Measurements from ENCODE around the gene TVP23C.

- no peak for TF ChIP-seq CTCF (IDR thresholded peaks at IDR 0.05 in 2 of 3, conservative IDR thresholded peaks at IDR 0.05 in 1 of 3; ENCODE audit: borderline replicate concordance in 1 of 3, insufficient read depth in 1 of 3, low read depth in 2 of 3, low read length in 2 of 3)
- TF ChIP-seq POLR2AphosphoS5 (IDR thresholded peaks at IDR 0.05; ENCODE audit: low read depth, low read length) = no peak
- TF ChIP-seq SIN3A (IDR thresholded peaks at IDR 0.05; ENCODE audit: low read depth) = no peak
- TF ChIP-seq ATF3 (IDR thresholded peaks at IDR 0.05) = no peak
- TF ChIP-seq POLR2A (IDR thresholded peaks at IDR 0.05; ENCODE audit: borderline replicate concordance, extremely low read depth, insufficient read depth, insufficient read length) = no peak
- TF ChIP-seq SP1 (IDR thresholded peaks at IDR 0.05; ENCODE audit: low read depth) = no peak
- no peak for TF ChIP-seq JUND (IDR thresholded peaks at IDR 0.05)
- no peak for TF ChIP-seq EZH2 (IDR thresholded peaks at IDR 0.05)
- no peak for TF ChIP-seq CEBPB (IDR thresholded peaks at IDR 0.05; ENCODE audit: low read depth)
- no peak for TF ChIP-seq ZNF274 (IDR thresholded peaks at IDR 0.05; ENCODE audit: low read depth, low read length)
- no peak for TF ChIP-seq MAX (IDR thresholded peaks at IDR 0.05)
- no peak for TF ChIP-seq EGR1 (IDR thresholded peaks at IDR 0.05; ENCODE audit: low read depth)
- TF ChIP-seq EZH2phosphoT487 (IDR thresholded peaks at IDR 0.05; ENCODE audit: borderline replicate concordance) = no peak
- TF ChIP-seq RAD21 (IDR thresholded peaks at IDR 0.05; ENCODE audit: low read depth) = no peak
These were observed 74.7 kb downstream of the TVP23C start for GRCh38 chr17:15488557-15488956.

Measured in HCT116 (cell line).